ENCODE results near the gene CCDC7. TPM values are rescaled to one million over a fixed set of nuclear protein-coding genes. Genes with fewer than 3 reads are reported as not detected.

CCDC7 gene
- total RNA-seq, 1 experiment from 2014 or later: 4.0 TPM

DNA sequence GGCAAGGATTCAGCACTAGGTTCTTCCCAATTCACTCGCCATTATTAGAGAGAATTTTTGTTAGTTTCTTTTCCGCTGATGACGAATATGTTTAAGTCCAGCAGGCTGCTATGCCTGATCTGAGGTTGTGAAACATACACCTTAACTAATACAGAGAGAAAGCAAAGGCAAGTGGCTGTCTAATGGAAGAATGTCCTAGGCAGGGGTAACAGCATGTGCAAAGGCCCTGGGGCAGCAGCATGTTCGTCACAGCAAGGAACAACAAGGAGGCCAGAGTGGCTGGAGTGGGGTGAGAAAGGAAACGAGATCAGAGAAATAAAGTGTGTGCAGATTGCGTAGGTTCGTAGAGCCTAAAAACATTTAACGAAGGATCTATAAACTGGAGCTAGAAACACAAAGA, 35.4 kb upstream of the CCDC7 start:
- Histone ChIP-seq H3K9me2 (ENCODE audit: insufficient read depth) (no peaks in the 10 kb centered on the region), H3K4me1 (ENCODE audit: control insufficient read depth in 1 of 2, insufficient read depth in 2 of 2, low read length in 2 of 2) (peaks cover 13 to 28% of the 10 kb centered on the region in 2 experiments), H3K9ac (ENCODE audit: low read length) (no peak overlapping the region), H3K9me3 (ENCODE audit: control insufficient read depth in 1 of 2, insufficient read depth in 1 of 2, low read depth in 1 of 2, low read length in 2 of 2) (no peaks in the 10 kb centered on the region), H3K79me2 (ENCODE audit: insufficient read depth, low read length) (no peaks in the 10 kb centered on the region), H3K27ac (ENCODE audit: low read depth, low read length) (no peak overlapping the region), H3K36me3 (ENCODE audit: control insufficient read depth in 1 of 2, insufficient read depth in 2 of 2, low read length in 2 of 2) (no peaks in the 10 kb centered on the region), H3K27me3 (ENCODE audit: insufficient read depth, low read length) (no peaks in the 10 kb centered on the region), H2AFZ (ENCODE audit: low read depth, low read length, poor library complexity, severe bottlenecking) (no peak overlapping the region), H4K20me1 (ENCODE audit: insufficient read depth) (no peaks in the 10 kb centered on the region), H3K4me2 (ENCODE audit: low read length) (no peak overlapping the region), H3K4me3 (replicated peaks in 1 of 2; ENCODE audit: low read depth in 1 of 2, low read length in 2 of 2) (no peak overlapping the region)
- no TSS peak for BruUV-seq (replicated peaks)
- ChIA-PET RAD21 (ENCODE audit: low non-redundant PET in 1 of 2, low total read pairs in 2 of 2, uncharacterized antibody in 2 of 2, unreplicated experiment in 2 of 2) (no interaction called here), CTCF (no interaction called here), POLR2A (no interaction called here)
- no peak for TF ChIP-seq ELF1 (IDR thresholded peaks at IDR 0.05; ENCODE audit: borderline replicate concordance, low read depth)
- no peak for TF ChIP-seq ZFX (IDR thresholded peaks at IDR 0.05)
- no peak for TF ChIP-seq POLR2AphosphoS5 (IDR thresholded peaks at IDR 0.05; ENCODE audit: low read depth, low read length)
- TF ChIP-seq ZBTB33 (IDR thresholded peaks at IDR 0.05; ENCODE audit: extremely low read depth, insufficient replicate concordance, low read length): no peak
- no peak for TF ChIP-seq TCF7L2 (IDR thresholded peaks at IDR 0.05; ENCODE audit: borderline replicate concordance, extremely low read depth, insufficient read depth, insufficient read length)
- TF ChIP-seq, protein P1, sequence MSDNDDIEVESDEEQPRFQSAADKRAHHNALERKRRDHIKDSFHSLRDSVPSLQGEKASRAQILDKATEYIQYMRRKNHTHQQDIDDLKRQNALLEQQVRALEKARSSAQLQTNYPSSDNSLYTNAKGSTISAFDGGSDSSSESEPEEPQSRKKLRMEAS (IDR thresholded peaks at IDR 0.05): no peak
- no peak for TF ChIP-seq SP1 (IDR thresholded peaks at IDR 0.05; ENCODE audit: low read depth)
- no peak for TF ChIP-seq CBX3 (IDR thresholded peaks at IDR 0.05; ENCODE audit: low read depth)
- TF ChIP-seq SRF (IDR thresholded peaks at IDR 0.05; ENCODE audit: low read depth): no peak
- no peak for TF ChIP-seq CEBPB (IDR thresholded peaks at IDR 0.05; ENCODE audit: low read depth)
- TF ChIP-seq FOSL1 (IDR thresholded peaks at IDR 0.05; ENCODE audit: low read depth): no peak
- no peak for TF ChIP-seq SIN3A (IDR thresholded peaks at IDR 0.05; ENCODE audit: low read depth)
- no peak for TF ChIP-seq POLR2A (IDR thresholded peaks at IDR 0.05; ENCODE audit: borderline replicate concordance, extremely low read depth, insufficient read depth, insufficient read length)
- TF ChIP-seq EZH2phosphoT487 (IDR thresholded peaks at IDR 0.05; ENCODE audit: borderline replicate concordance): no peak
- TF ChIP-seq, protein P2, sequence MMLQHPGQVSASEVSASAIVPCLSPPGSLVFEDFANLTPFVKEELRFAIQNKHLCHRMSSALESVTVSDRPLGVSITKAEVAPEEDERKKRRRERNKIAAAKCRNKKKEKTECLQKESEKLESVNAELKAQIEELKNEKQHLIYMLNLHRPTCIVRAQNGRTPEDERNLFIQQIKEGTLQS (IDR thresholded peaks at IDR 0.05): no peak
- TF ChIP-seq RAD21 (IDR thresholded peaks at IDR 0.05; ENCODE audit: low read depth): no peak
- no peak for TF ChIP-seq EZH2 (IDR thresholded peaks at IDR 0.05)
- TF ChIP-seq ZNF274 (IDR thresholded peaks at IDR 0.05; ENCODE audit: low read depth, low read length): no peak
- TF ChIP-seq EGR1 (IDR thresholded peaks at IDR 0.05; ENCODE audit: low read depth): no peak
- no peak for TF ChIP-seq YY1 (IDR thresholded peaks at IDR 0.05; ENCODE audit: extremely low read depth, insufficient replicate concordance, low read depth, low read length)
- DNase-seq (ENCODE audit: low read depth, low spot score) (no peak), ATAC-seq (no peak)
- intact Hi-C loops (cut with micrococcal nuclease): no loop called here
